EL (cell line): ENCODE data around the gene RNF43.

Experiments
- DNase-seq: peaks from one replicate; pipeline ENCODE4 v3.0.0-alpha.2; 2016

Gene RNF43

DNA sequence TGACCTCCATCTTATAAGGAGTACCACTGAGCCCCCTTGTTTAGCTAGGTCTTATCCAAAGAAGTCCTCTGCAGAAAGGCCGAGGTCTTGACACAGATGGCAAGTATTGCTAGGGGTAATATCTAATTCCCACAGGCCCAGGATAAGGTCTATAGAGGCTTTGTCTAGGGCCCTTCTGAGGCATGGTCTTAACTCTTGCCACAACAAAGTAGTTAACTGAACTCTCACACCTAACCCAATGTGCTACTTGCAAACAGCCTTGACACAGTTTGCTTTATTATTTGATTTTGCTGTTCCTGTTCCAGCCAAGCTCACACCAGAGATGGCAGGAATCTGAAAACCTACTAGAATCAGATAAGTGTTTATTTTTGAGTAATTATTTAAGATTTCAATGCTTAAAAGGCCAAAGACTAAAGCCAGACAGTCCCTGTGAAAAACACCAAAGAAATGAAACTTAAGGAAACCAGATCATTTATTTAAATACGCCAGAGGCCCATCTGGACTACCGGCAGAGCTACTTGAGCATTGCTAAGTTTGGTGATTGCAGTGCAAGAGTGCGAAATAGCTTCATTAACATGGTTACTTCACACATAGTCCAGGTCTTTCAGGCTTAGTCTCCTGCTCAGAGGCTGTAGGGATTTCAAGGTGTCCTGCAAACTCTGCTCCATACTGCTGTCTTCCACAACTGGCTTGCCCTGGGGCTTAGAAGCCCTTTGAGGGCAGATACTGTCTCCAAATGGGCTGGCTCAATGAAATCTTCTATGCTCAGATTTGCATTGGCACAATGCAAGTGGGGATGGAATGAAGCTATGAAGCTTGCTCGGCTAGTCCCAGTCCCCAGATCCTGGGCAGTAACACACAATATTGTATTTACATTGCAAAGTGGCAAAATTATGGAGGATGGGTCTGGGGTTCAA lies 36.9 kb downstream of the RNF43 start:
- no peak for DNase-seq

DNA sequence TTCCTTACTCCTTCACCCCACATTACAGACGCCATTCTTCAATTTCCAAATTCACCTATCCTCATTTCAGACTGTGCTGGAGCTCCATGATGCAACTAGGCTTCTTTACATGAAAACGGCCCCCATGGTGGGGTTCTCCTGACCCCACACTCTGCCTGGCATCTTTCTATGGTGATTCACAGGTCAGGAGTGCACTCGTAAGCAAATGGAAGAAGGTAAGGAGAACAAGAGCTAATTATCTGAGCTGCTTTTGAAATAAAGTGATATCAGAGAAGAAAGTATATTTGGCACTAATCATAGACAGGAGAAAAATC lies 37.9 kb downstream of the RNF43 start:
- DNase-seq = no peak

DNA sequence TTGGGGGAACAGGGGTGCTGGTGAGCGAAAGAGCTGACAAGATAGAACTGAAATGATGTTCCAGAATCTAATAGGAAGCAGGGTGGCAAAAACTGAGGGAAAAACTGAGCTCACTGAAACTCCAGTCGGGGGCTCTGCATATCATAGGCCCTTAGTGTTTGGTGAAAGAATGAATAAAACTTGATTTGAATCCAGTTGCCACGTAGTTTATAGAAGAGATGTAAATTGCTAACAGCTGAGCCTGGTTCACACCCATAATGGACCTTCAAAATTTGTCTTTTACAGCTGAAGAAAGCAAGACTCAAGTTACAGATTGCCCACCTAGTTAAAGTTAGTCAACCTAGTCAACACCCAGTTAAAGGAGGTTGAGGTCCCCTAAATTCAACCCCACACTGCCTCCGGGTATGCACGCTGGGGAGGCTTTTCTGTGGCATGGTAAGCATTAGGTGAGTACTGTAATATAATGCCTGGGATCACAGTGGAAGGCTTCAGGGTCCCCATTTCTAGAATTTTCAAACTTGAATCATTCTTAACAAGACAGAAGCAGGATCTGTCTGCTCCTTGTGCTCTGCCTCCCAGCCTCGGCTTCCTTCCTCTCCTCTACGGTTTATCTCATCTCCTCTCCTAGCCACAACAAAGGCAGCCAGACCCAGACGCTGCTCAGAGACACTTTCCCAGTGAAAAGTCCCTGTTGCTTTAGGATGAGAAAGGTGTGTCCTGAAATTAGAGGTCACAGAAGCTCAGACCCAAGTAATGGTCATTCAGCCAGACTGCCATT lies 38.4 kb downstream of the RNF43 start:
- DNase-seq = no peak

DNA sequence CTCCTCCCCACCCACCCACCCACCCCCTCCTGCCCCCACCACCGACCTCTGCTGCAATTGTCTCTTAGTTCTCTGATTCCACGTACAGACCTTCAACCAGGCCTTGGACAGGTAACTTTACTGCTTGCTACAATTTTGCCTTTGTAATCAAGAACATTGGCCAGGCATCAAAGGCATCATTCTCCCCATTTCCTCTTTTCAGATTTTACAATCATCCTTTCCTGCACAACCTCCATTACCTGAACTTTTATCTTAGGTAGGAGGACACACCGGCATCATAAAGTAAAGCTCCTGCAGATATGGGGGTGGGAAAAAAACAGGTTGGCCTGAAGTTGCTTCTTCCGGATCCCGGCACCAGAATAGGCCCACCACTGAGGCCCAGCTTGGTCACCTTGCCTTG lies 39.7 kb downstream of the RNF43 start:
- no peak for DNase-seq

DNA sequence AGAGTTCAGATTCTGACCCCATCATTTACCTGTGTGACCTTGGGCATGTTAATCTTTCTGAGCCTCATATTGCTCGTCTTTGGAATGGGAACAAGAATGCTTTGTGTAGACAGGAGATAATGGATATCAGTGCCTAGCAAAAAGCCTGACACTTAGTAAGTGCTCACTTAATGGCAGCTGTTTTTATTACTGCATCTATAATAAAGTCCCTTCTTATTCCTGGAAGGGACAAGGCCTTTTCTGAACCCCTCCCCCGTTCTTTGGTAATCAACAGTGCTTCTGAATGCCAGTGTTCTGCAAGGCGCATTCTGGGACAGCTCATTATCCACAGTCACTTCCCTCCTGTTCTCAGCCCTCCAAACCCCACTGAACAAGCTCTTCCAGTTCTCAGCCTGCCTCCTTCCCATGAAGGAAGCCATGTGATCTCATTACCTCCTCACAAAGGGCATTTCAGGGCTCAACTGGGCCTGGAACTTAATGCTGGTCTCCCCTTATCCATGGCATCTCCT lies 40.2 kb downstream of the RNF43 start:
- DNase-seq = no peak

DNA sequence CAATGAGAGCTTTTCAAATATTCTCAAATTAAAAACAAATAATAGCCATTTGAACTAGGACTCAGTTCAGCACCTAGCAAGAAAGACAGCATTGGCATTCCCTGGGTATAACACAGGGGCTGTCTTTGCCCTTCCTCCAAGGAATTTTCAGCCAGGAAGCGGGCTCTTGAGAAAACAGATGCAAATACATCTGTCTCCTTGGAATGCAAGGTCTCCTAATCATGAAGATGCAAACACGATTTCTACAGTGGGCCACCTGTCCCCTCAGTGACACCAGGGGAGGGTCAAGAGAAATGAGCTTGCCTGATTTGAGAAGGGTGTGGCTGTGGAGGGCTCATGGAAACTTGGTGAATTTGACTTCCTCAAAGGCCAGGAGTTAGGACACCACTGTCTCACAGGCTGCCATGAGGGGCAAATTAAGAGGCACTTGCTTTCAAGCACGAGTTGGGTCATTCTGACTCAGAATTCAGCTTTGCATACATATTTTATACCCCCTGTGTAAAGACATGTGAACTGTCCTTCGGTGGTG lies 40.8 kb downstream of the RNF43 start:
- DNase-seq = no peak

DNA sequence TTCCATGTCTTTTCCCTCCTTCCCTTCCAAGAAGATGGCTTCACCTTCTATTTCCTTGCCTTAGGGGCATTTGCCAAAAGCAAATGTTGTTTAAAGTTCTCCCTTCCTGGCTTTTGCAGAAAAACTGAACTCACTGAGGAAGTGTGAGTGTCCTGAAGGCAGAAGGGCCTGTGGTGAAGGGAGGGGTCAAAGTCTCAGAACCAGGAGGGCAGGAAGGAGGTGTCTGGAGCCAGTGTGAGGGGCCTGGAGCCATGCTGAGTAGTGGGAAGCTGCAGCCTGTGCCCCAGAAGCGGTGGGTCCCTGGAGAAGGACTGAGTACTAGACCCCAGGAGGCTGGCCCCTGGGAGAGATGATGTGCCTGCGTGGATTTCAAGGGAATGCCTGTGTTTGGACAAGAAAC lies 41.5 kb downstream of the RNF43 start:
- no peak for DNase-seq

DNA sequence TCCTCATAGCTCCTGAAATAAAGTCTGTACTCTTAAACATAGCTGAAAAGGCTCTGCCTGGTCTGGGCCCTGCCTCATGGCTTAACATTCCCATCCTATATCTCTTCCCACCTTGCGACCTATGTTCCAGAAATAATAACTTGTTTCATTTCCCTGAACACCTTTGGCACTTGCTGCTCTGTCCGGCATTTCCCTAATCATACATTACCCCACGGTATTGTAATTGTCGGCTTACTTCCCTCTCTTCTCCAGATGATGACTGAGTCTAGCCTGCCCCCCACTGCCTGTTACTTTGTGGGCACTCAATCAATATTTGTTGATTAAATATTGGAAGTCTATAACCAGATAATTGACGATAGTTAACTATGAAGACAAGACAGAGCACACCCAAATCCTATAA lies 42.1 kb downstream of the RNF43 start:
- DNase-seq = no peak

DNA sequence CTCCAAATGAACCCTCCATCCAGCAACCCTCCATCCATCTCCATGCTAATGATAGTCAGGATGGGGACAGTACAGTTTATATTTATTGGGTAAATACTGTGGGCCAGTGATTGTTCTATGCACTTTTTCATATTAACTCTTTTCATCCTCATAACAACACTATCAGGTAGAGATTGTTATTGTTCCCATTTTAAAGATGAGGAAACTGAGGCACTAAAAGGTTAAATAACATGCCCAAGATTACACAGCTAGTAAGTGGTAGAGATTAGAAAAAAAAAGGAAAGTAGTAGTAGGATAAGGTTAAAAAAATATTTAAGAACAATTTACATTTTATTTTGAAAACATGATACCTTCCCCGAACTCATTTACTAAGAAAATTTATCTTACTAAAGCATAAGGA lies 43.4 kb downstream of the RNF43 start:
- no peak for DNase-seq

DNA sequence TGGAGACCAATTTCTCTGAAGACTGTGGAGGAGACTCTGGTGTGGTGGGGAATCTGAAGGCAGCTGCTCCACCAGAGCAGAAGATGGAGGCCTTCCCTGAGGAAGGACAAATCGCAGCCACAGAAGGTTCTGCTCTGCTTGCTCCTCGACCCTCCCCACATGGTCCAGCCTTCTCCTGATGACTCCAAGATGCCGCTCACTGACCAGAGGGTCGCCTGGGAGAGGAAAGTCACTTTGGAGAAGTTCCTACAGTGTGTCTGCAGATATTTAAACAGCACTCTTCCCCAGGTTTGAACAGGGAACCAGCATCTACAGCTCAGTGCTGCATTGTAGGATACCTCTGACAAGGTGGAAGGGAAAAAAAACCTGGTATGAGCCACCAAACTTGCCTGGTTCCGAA lies 44.3 kb downstream of the RNF43 start:
- DNase-seq = no peak

DNA sequence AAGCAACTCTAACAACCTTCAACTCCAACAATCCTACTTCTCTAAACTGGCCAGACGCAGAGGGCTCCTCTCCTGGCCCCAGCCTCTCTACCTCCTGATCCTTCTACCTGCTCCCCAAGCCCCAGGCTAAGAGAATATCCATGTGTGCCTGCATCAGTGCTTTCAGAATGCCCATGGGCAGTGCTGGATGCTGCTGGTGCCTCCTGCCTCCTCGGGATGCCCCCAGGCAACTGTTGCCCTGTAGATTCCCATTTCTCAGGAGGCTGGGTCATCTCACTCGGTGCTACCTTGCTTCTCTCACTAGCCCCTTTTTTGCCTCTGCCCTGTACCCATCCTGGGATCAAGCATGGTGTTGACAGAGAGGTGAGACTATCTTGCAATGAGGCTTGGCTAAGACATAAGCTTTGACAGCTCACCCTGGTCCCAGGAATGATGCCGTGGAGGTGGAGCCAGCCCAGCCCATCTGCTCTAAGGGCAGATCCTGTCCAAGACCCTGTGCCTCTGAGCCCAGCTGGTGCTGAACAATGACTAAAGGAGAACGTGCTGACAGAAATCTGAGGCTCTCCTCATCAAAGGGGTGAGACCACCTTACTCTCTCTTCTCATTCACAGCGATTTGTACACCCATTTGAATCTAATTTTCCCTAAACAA lies 45.9 kb downstream of the RNF43 start:
- no peak for DNase-seq

DNA sequence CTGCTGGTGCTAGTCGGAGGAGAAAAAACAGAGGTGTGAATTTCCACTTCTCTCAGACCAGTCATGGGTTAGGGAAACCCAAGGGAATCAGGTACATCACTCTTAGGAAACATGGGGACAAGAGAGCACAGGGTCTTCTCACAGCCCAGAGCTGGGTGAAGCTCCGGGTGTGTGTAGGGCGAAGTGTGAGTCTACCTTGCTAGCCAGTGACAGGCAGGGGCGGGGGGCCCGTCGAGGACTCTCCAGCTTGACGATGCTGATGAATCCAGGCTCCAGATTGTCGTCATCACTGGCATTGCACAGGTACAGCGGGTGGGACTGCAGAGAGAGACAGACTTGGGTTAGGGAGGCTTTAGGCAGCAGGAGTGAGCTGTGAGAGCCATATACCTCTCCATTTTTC lies 46.6 kb downstream of the RNF43 start:
- DNase-seq = no peak

DNA sequence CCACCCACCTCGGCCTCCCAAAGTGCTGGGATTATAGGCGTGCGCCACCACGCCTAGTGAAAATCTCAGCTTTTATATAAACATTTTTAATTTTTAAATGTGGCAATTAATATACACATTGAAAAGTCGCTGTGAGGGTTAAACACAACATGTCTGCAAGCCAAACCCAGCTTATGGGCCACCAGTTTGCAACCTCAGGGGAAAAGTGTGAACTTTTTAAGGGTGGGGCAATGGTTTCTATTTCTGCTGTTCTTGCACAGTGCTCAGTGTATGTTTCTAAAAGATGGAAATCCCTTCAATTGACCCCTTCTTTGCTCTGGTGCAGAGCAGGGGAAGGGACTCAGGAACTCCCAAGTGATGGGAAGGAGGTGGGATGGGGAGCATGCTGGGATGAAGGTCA lies 47.0 kb downstream of the RNF43 start:
- DNase-seq = no peak

DNA sequence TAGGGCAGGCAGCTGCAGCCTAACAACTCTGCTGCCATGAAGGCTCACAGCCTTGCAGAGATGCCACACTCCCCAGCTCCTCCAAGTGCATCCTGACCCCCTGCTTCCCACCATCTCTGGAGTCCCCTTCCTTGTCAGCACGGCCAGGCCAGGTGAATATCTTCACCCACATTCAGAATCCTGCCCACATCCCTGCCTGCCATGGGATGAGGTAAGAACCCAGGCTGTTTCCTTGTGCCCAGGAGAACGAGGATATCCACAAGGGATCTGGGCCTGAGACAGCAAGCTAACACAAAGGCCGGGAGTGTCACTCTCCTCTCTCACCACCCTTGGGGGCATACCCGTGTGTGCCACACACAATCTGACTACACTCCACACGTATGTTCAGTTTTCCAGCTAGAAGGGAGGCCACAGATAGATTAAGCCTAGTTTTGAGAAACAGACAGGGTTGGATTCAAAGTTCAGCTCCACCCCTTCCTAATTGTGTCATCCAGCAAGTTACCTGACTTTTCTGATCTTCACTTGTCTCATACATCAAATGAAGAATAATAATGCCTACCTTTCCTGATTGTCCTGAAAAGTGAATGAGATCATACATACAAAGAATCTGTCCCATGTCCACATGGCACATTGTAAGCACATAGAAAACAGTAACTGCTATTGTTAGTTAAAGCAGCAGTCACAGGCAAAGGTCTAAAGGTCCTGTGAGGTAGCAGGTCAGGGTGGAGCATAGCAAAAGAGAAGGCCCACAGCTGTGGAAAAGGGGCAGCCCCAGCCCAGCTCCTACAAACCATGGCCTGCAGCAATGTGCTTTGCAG lies 47.9 kb downstream of the RNF43 start:
- no peak for DNase-seq

DNA sequence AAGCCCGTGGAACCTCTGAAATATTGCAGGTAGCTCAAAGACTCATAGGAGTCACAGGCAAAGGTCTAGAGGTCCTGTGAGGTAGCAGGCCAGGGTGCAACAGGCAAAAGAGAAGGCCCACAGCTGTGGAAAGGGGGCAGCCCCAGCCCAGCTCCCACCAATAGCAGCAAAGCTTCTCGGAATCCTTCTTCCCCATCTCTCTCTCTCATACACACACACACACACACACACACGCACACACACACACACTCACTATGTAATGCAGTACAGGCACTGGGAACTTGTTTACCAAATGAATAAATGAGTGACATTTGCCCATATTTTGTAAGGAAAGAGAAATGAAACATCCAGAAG lies 48.5 kb downstream of the RNF43 start:
- no peak for DNase-seq
